Ishikawa (cell line): ENCODE measurements around the gene RIMS4.

Experiments
- CEBPB ChIP-seq: IDR thresholded peaks from 2 replicates; pipeline ENCODE4 v1.6.1; 2012
- EP300 ChIP-seq: IDR thresholded peaks from 2 replicates; pipeline ENCODE4 v1.6.1; 2012; ENCODE audit warnings: borderline replicate concordance
- RAD21 ChIP-seq: IDR thresholded peaks from 2 replicates; pipeline ENCODE4 v1.6.1; 2012; ENCODE audit warnings: low read depth
- TF ChIP-seq, protein P1 (sequence below): IDR thresholded peaks from 2 replicates; pipeline ENCODE4 v1.6.1; 2012; ENCODE audit warnings: low read depth, mild to moderate bottlenecking

DNA sequence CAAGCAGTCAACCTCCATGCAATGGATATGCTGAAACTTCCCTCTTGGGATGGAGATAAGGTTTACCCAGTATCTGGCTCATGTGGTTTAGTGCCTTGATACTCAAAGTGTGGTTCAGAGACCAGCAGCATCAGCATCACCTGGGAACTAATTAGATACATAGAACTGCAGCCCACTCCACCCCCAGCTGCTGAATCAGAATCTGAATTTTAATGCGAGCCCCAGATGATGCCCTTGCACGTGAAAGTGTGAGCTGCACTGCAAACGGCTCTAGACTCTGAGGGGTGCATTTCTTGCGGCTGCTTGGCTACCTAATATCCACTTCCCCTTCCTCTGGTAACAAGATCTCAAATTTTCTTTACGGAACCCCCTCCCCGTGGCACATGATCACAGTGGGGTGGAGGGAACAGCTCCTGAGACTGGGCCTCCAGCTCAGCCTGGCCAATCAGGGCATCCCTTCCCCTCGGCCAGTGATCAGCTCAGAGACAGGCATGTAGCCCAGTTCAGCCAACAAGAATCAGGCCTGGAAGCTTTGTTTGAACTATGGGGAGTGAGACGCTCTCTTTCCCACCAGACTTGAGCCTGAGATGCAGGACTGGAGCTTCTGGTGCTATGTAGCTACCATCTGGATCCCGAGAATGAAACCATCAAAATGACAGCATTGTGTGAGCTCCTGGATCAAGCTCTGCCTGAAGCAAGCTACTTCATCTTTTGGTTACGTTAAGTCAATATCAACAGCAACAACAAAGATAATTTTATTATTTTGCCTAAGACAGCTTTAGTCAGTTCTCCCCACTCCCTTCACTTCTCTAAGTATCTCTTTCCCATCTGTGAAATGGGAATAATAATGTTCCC is 51.9 kb downstream of the RIMS4 start:
- TF ChIP-seq EP300 (no peak), RAD21 (no peak), CEBPB (no peak)
- TF ChIP-seq, protein P1, sequence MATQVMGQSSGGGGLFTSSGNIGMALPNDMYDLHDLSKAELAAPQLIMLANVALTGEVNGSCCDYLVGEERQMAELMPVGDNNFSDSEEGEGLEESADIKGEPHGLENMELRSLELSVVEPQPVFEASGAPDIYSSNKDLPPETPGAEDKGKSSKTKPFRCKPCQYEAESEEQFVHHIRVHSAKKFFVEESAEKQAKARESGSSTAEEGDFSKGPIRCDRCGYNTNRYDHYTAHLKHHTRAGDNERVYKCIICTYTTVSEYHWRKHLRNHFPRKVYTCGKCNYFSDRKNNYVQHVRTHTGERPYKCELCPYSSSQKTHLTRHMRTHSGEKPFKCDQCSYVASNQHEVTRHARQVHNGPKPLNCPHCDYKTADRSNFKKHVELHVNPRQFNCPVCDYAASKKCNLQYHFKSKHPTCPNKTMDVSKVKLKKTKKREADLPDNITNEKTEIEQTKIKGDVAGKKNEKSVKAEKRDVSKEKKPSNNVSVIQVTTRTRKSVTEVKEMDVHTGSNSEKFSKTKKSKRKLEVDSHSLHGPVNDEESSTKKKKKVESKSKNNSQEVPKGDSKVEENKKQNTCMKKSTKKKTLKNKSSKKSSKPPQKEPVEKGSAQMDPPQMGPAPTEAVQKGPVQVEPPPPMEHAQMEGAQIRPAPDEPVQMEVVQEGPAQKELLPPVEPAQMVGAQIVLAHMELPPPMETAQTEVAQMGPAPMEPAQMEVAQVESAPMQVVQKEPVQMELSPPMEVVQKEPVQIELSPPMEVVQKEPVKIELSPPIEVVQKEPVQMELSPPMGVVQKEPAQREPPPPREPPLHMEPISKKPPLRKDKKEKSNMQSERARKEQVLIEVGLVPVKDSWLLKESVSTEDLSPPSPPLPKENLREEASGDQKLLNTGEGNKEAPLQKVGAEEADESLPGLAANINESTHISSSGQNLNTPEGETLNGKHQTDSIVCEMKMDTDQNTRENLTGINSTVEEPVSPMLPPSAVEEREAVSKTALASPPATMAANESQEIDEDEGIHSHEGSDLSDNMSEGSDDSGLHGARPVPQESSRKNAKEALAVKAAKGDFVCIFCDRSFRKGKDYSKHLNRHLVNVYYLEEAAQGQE: no peak
